Left forelimb (tissue), 1 donor: ENCODE measurements around the gene MOB2.
"Not testable (repeated sequence)": the region's sequence is repeated elsewhere in the genome, so short reads cannot be mapped to it uniquely, and the experiment has no call there.

Source experiments
- DNase-seq: peaks from one replicate; pipeline ENCODE4 v3.0.0-alpha.2; 2018; ENCODE audit warnings: low spot score

MOB2 gene

GRCh38 chr11:1518301-1518700 lies 31.7 kb upstream of the MOB2 start:
- no peak for DNase-seq

GRCh38 chr11:1517117-1518005 lies 30.8 kb upstream of the MOB2 start:
- no peak for DNase-seq

GRCh38 chr11:1516273-1517067 lies 29.9 kb upstream of the MOB2 start:
- DNase-seq: no peak

- peak; percentile 88 for DNase-seq
Observed at GRCh38 chr11:1515082-1516060, 28.8 kb upstream of the MOB2 start.

GRCh38 chr11:1514336-1515061 lies 27.9 kb upstream of the MOB2 start:
- DNase-seq: no peak

GRCh38 chr11:1513326-1514296 lies 27.0 kb upstream of the MOB2 start:
- no peak for DNase-seq

- DNase-seq: not testable (repeated sequence)
Observed at GRCh38 chr11:1512531-1513258, 26.1 kb upstream of the MOB2 start.

GRCh38 chr11:1511937-1512496 lies 25.4 kb upstream of the MOB2 start:
- no peak for DNase-seq

- no peak for DNase-seq
Observed at GRCh38 chr11:1510928-1511327, 24.3 kb upstream of the MOB2 start.

- not testable (repeated sequence) for DNase-seq
Observed at GRCh38 chr11:1510351-1510750, 23.8 kb upstream of the MOB2 start.

- DNase-seq: no peak
Observed at GRCh38 chr11:1509626-1510255, 23.2 kb upstream of the MOB2 start.

- no peak for DNase-seq
Observed at GRCh38 chr11:1508986-1509385, 22.4 kb upstream of the MOB2 start.

- DNase-seq: no peak
Observed at GRCh38 chr11:1508491-1508891, 21.9 kb upstream of the MOB2 start.

GRCh38 chr11:1507381-1508140 lies 21.0 kb upstream of the MOB2 start:
- no peak for DNase-seq

- no peak for DNase-seq
Observed at GRCh38 chr11:1506981-1507380, 20.4 kb upstream of the MOB2 start.

GRCh38 chr11:1505480-1505879 lies 18.9 kb upstream of the MOB2 start:
- no peak for DNase-seq

GRCh38 chr11:1504581-1505290 lies 18.2 kb upstream of the MOB2 start:
- DNase-seq: no peak
